ENCODE measurements around the gene ZBTB7A. TPM values are rescaled to one million over a fixed set of nuclear protein-coding genes. Genes with fewer than 3 reads are reported as not detected.
A peak's percentile ranks its signal among the peaks of the same experiment; 100 is the strongest.

Gene ZBTB7A
- total RNA-seq, 1 donor from 2014 or later: 63.8 TPM

DNA sequence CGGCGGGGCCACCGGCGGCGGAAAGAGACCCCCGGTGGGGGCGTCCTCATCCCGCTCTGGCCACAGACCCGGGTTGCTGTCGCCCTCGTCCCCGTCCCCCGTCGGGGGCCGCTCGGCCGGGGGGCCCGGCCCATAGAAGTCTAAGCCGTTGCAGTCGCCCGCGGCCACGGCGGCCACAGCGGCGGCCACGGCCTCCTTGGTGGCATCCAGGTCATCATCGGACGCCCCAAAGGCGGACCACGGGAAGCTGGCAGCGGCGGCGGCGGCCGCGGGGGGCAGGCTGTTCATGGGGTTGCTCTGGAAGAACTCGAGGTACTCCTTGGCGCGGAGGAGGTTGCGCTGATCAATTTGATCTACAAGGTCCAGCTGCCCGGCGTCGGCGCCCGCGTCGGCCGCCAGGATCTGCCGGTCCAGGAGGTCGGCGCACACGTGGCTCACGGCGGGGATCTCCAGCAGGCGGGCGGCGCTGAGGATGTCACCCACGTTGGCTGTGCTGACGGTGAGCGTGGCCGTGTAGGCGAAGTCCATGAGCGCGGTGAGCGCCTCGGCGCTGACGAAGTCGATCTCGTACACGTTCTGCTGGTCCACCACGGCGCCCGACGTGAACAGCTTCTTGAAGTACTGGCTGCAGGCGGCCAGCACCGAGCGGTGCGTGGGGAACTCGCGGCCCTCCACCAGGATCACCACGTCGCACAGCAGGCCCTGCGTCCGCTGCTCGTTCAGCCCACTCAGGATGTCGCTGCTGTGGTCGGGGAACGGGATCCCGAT lies 12.1 kb downstream of the ZBTB7A start:
- DNase-seq (ENCODE audit: low spot score): no peak

GRCh38 chr19:4053423-4054324 lies 13.0 kb downstream of the ZBTB7A start:
- no peak for DNase-seq (ENCODE audit: low spot score)

DNA sequence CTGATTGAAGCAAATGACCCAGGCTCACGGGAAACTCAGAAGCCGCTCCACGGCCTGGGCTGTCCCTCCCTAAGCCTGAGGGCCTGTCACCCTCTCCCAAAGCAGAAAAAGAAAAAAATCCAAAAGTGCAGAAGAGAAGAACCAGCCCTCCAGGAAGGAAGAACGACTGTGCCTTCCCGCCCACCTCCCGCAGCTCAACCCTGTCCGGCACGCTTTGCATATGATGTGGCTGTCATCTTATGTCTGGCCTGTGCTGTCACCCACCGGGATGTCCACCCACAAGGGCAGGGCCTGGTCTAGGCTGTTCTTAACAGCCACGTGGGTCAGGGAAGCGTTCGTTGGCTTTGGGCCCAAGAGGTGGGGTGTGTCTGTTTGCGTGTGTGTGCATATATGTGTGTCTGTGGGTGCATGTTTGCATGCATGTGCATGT lies 13.7 kb downstream of the ZBTB7A start:
- DNase-seq (ENCODE audit: low spot score): no peak

DNA sequence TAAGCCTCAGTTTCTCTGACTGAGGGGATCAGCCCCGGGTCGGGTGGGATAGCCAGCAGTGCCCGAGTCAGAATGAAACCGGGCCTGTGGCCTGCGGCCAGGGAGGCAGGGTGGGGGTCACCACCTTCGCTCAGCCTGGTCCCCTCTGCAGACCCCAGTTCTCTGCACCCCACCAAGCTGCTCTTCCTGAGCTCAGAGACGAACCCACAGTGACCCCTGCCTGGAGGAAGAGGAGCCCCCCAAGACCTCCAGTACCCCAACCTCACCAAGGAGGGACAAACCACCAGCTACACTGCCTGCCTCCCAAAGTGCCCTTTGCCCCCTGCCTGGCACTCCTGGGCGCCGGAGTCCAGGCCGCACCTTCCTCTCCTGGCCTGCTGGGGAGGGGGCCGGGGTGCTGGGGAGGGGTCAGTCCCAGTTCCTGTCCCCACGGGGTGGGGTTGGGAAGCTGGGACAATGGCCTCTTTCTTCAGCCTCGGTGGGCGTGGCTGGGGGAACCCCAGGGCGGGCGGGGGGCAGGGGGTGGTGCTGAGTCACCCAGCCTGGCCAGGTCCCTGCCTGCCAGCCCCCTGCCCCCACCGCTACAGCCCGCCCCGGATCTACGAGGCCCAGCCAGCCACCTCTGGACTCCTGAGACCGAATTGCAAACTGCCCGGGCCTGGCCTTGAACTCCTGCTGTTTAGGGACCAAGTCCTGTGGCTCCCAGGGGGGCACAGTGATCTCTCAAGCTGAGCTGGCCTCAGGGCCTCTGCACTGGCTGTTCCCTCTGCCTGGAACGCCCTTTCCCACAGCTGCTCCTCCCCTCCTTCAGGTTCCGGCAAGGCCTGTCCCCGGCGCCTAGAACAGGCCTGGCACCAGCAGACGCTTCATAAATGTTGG lies 14.3 kb downstream of the ZBTB7A start:
- no peak for DNase-seq (ENCODE audit: low spot score)

DNA sequence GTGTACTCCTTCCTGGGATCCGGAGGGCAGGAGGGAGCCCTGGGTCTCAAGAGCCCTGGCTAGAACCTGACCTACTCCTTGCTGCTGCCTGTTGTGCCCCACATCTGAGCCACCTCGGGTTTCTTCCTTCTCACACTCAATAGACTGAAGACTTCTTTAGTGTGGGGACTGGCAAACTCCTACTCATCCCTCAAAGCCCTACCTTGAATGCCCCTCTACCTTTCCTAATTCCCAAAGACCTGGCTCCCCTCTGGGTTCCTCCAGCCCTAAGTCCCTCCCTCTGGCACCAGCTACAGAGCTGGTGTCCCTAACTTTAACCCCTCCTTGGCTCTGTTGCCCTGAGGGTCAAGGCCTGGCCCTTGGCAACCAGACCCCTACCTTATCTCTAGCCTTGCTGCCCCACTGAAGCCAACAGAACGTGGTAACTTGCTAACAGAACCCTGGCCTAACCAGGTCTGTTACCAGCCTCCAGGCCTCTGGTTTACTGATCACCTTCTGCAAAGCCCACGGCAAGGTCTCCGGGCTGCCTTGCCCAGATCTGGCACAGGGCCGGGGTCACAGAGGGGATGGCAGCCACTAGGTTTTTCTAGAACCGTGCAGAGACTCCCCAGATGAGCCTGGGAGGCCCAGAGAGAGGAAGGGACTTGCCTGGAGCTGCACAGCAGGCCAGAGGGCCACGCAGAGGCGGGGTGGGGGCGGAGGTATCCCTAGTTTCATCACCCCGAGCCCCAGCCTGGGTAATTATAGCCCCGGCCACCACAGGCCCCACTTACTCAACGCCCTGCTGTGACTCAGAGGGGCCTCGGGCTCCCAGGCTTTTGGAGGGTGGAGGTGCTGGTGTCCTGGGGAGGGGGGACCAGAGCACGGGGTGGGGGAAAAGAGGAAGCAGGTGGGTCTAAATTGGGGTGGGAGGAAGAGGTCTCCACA lies 15.3 kb downstream of the ZBTB7A start:
- no peak for DNase-seq (ENCODE audit: low spot score)

- DNase-seq (ENCODE audit: low spot score): no peak
Observed at GRCh38 chr19:4049432-4049831, 17.3 kb downstream of the ZBTB7A start.

DNA sequence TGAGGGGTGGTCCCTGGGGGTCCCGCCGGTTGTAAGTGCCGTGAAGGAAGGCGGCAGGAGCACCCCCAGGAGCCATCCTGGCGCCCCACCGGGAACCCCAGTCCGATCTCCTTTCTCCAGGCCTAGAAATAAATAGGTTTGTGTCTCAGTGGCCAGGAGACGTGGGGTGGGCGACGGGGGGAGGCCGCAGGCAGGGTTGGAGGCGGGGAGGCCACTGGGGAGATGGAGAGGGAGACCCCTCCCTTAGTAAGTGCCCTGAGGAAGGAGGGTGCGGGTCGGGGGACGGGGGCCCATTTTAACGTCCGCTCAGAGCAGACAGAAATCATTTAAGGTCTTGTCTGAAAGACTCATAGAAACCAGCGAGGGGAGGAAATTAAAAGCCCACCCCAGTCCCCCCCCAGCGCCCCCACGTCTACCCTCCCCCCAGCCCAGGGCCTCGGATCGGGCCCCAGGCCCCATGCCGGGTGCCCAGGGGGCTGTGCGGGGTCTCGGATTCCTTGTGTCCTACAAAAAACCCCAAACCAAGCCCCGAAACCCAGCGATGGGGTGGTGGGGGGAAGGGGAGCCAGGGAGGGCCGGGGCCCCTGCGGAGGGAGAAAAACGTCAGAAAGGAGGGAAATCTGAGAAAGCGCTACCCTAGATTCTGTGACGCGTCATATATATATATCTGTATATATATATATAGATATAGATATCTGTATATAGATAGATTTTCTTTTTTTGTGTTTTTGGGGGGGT lies 19.6 kb downstream of the ZBTB7A start:
- no peak for DNase-seq (ENCODE audit: low spot score)

- no peak for DNase-seq (ENCODE audit: low spot score)
Observed at GRCh38 chr19:4046362-4046691, 20.4 kb downstream of the ZBTB7A start.

DNA sequence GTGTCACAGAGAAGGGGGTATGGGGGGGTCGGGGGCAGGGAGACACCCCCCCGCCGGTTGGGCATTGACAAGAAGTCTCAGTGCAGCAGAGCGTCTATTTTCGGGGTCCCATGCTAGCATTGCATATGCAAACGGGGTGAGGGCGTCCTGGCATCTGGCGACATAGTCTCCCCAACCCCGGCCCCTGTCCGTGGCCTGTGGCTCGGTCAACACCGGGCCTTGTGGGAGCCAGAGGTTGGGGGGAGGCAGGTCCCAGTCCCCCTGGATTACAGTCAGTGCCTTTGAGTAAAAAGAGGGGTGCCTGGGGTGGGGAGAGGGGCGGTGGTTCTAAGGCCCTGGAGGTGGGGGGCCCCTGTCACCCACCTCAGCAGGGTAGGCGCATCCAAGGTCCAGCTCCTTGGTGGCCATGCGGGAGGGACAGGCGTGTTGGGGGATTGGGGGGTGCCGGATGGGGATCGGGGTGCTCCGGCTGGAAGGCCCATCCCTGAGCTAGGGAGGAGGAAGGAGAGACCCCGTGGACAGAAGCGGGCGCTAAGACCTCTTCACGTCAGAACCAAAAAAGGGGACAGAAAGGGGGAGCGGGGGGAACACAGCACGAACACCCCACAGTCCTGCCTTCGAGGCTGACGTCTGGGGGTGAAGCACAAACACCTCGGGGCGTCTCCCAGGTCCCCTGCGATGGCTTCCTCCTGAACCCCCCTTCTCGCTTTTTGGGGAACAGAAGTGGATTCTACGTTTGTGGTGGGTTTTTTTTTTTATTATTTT lies 20.9 kb downstream of the ZBTB7A start:
- no peak for DNase-seq (ENCODE audit: low spot score)

DNA sequence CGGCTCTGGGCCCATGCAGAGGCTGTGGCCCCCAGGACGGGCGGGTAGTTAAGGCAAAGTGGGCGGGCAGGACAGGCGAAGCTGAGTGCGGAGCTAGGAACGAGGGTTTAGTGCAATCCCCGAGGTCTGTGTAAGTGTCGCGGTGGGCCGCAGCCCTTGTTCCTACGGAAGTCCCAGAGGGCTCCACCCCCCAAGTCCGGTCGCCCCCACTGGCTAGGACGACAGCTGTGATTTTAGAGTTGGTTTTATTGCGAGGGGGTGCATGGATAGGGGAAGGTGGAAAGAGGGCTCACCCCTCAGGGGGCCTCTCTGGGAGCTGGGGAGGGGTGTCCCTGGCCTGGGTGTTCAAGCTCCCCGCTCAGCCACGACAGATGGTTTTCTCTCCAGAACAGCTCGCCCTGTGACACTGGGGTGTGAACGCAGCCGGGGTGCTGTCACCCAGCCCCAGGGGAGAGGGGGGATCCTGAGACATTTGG lies 21.7 kb downstream of the ZBTB7A start:
- no peak for DNase-seq (ENCODE audit: low spot score)

DNA sequence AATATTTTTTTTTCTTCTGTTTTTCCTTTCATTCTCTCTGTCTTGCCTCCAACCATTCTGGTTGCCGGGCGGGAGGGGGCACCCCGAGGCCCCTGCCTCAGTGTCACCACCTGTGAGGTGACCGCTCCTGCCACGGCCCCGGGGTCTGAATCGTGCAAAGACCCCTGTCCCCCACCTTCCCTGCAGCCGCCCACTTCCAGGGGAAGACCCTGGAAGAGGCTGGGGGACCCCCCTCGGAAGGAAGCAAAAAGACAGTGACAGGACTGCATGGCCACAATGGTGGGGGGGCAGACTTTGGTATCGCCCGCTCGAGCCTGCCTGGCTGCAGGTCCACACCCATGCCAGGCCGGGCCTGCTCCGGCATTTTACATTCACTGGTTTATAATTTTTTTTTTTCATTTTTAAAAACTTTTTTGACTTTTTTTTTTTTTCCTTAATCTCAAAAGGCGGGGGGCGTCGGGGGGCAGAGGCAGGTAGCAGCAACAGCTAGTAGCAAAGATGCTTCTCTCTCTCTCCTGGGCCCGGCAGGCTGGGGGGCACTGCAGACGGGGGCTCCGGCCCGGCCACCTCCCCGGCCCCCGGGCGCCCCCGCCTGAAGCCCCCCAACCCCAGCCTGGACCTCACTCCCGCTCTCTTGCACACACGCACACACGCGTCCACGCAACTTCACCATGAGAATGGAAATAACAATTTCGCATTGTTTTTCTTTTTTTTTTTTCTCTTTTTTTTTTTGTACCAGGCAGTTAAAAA lies 22.6 kb downstream of the ZBTB7A start:
- no peak for DNase-seq (ENCODE audit: low spot score)

GRCh38 chr19:4043401-4043800 lies 23.3 kb downstream of the ZBTB7A start:
- no peak for DNase-seq (ENCODE audit: low spot score)

DNA sequence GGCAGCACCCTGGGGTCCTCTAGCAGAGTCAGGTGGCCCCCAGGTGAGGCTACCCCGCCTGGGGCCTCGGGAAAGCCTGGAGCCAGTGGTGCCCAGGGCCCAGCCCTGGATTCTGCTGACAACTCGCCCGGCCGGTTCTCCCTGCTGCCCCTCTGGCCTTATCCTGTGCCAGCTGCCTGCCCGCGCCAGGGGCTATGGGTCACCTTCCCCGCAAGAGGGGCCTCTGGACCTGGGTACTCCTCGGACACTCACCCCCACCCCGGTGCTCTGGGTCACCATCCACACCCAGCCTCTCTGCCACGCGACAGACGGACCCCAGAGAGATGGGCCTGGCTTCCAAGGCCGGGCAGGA lies 24.0 kb downstream of the ZBTB7A start:
- peak; percentile 71 for DNase-seq (ENCODE audit: low spot score)

- no peak for DNase-seq (ENCODE audit: low spot score)
Observed at GRCh38 chr19:4042064-4042730, 24.5 kb downstream of the ZBTB7A start.

DNA sequence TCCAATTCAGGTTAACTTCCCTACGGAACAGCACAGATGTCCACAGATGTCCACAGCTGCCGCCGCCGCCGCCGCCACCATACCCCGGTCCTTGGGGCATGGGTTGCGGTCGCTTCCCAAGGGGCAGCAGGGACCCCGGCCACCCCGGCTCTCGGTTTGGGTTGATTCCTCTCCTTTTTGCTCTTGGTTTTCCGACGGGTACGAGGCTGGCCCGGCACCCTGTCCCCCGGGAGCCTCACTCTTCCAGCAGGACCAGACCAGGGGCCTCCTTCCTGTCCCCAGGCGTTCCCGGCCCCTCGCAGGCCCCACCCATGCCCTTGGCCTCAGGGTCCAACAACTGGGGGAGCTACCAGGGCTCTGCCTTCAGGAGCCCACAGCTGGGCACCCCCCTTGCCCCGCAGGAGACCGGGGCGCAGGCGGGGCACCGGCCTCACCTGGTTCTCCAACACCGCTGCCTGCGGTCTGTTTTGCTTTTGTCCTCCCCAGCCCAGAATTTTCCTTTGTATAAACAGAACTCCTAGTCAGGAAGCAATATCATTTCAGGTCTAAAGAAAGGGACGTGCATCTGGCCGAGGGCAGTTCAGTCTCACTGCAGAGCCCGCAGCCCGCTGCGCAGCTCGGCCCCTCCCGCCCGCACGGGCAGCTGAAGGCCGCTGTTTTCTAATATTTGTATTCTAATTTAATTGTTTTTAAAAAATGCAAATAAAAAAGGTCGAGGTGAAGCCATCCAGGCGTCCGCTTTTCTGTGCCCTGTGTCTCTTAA lies 27.9 kb downstream of the ZBTB7A start:
- no peak for DNase-seq (ENCODE audit: low spot score)

- DNase-seq (ENCODE audit: low spot score): no peak
Observed at GRCh38 chr19:4038057-4038456, 28.6 kb downstream of the ZBTB7A start.

DNA sequence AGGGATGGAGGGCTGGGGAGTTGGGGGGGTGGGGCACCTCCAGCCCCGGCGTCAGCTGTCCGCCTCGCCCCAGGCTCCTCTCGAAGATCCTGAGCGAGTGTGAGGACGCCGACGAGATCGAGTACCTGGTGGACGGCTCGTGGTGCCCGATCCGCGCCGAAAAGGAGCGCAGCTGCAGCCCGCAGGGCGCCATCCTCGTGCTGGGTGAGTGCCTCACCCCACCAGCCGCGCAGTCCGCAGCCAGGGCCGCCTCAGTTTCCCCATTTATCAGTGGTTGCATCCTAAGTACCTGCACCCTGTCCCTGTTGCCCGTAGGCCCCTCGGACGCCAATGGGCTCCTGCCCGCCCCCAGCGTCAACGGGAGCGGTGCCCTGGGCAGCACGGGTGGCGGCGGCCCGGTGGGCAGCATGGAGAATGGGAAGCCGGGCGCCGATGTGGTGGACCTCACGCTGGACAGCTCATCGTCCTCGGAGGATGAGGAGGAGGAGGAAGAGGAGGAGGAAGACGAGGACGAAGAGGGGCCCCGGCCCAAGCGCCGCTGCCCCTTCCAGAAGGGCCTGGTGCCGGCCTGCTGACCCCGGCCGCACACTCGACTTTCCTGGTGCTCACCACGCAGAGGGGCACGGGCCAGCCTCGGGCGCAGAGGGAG lies 29.3 kb downstream of the ZBTB7A start:
- no peak for DNase-seq (ENCODE audit: low spot score)

All from ureter (tissue), 1 donor.